ENCODE measurements around the gene LRRC14B. TPM values are rescaled to one million over a fixed set of nuclear protein-coding genes. Genes with fewer than 3 reads are reported as not detected.
"Not testable (repeated sequence)": the region's sequence is repeated elsewhere in the genome, so short reads cannot be mapped to it uniquely, and the experiment has no call there.

Gene LRRC14B
- total RNA-seq, 2 donors from 2014 or later, result not detected

DNA sequence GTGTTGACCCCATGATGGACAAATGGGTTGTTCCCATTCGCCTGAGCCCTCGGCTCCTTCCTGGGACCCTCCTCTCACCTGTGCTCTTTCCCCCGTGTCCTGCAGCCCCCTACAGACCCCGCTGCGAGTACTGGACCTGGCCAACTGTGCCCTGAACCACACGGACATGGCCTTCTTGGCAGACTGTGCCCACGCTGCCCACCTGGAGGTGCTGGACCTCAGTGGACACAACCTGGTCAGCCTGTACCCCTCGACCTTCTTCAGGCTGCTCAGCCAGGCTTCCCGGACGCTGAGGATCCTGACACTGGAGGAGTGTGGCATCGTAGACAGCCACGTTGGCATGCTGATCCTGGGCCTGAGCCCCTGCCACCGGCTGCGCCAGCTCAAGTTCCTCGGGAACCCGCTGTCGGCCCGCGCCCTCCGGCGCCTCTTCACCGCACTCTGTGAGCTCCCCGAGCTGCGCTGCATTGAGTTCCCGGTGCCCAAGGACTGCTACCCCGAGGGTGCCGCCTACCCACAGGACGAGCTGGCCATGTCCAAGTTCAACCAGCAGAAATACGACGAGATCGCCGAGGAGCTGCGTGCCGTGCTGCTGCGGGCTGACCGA, 3.4 kb downstream of the LRRC14B start:
- Histone ChIP-seq H3K36me3 (no peaks in the 10 kb centered on the region), H3K4me1 (ENCODE audit: control insufficient read depth in 1 of 2, low read depth in 2 of 2) (peaks cover 4 to 18% of the 10 kb centered on the region in 2 donors), H3K27ac (no peak overlapping the region), H3K27me3 (replicated peaks; ENCODE audit: insufficient read depth) (no peaks in the 10 kb centered on the region), H3K9me3 (no peaks in the 10 kb centered on the region), H3K4me3 (no peak overlapping the region)
- TF ChIP-seq, protein P1, sequence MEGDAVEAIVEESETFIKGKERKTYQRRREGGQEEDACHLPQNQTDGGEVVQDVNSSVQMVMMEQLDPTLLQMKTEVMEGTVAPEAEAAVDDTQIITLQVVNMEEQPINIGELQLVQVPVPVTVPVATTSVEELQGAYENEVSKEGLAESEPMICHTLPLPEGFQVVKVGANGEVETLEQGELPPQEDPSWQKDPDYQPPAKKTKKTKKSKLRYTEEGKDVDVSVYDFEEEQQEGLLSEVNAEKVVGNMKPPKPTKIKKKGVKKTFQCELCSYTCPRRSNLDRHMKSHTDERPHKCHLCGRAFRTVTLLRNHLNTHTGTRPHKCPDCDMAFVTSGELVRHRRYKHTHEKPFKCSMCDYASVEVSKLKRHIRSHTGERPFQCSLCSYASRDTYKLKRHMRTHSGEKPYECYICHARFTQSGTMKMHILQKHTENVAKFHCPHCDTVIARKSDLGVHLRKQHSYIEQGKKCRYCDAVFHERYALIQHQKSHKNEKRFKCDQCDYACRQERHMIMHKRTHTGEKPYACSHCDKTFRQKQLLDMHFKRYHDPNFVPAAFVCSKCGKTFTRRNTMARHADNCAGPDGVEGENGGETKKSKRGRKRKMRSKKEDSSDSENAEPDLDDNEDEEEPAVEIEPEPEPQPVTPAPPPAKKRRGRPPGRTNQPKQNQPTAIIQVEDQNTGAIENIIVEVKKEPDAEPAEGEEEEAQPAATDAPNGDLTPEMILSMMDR (IDR thresholded peaks at IDR 0.05), result no peak
- ATAC-seq (ENCODE audit: insufficient number of reproducible peaks, low FRiP score, low read depth), result no peak
- no peak for DNase-seq (ENCODE audit: low spot score)

DNA sequence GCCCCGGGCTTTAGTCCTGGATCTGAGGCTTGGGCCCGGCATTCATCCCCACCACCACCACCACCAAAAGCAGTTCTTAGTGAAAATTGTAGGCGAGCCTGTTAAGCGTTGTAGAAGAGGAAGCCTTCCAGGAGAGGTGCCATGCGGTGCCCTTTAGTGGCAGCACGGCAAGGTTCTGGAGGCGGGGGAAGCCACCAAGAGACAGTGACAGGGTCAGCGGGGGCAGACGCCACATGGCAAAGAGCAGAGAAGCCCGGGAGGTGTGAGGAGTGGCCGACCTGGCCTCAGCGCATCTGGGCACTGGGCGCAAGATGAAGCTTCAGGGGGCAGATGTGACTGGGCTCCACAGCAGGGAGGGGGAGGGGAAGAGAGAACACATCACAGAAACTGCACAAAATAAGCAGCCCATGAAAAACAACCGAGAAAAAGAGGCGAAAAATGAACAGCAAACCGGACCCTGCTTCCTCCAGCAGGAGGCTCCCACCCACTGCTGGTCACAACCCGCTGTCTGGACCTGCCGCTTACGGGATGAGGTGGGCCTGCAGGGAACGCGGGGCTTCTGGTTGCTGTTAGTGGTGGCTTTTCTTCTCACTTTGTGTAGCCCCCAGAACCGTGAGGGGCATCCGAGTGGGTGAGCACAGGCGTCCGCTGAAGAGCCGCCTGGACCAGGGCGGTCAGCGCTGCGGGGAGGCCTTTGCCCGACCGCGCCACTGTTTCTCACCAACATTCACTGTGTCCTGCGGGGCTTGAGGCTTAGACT, 4.3 kb downstream of the LRRC14B start:
- no peak overlapping the region for H3K4me3 ChIP-seq
- no peak for ATAC-seq (ENCODE audit: insufficient number of reproducible peaks, low FRiP score, low read depth)
- DNase-seq (ENCODE audit: low spot score), result no peak
- H3K36me3 ChIP-seq, result no peaks in the 10 kb centered on the region
- TF ChIP-seq, protein P1 (IDR thresholded peaks at IDR 0.05), result no peak
- H3K4me1 ChIP-seq (ENCODE audit: control insufficient read depth in 1 of 2, low read depth in 2 of 2), result peaks cover 2 to 13% of the 10 kb centered on the region in 2 donors
- no peaks in the 10 kb centered on the region for H3K9me3 ChIP-seq
- no peaks in the 10 kb centered on the region for H3K27me3 ChIP-seq (replicated peaks; ENCODE audit: insufficient read depth)
- H3K27ac ChIP-seq, result no peak overlapping the region

DNA sequence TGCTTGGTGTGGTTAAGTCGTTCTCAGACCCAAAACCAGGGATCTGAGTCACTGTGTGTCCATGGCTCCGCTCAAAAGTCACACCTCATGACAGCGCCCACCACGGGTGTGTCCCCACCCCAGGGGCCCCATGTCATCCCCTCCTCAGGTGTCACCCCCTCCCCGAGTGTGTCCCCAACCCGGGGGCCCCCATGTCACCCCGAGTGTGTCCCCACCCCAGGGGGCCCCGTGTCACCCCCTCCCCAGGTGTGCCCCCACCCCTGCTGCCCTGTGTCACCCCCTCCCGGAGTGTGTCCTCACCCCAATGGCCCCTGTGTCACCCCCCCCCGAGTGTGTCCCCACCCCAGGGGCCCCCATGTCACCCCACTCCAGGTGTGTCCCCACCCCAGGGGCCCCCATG, 5.1 kb downstream of the LRRC14B start:
- Histone ChIP-seq H3K4me1 (ENCODE audit: control insufficient read depth in 1 of 2, low read depth in 2 of 2) (peaks cover 0 to 5% of the 10 kb centered on the region in 2 donors), H3K27me3 (replicated peaks; ENCODE audit: insufficient read depth) (no peaks in the 10 kb centered on the region), H3K36me3 (no peaks in the 10 kb centered on the region), H3K9me3 (no peaks in the 10 kb centered on the region), H3K4me3 (no peak overlapping the region), H3K27ac (no peak overlapping the region)
- ATAC-seq (ENCODE audit: insufficient number of reproducible peaks, low FRiP score, low read depth), result no peak
- TF ChIP-seq, protein P1 (IDR thresholded peaks at IDR 0.05), result no peak
- DNase-seq (ENCODE audit: low spot score), result no peak

DNA sequence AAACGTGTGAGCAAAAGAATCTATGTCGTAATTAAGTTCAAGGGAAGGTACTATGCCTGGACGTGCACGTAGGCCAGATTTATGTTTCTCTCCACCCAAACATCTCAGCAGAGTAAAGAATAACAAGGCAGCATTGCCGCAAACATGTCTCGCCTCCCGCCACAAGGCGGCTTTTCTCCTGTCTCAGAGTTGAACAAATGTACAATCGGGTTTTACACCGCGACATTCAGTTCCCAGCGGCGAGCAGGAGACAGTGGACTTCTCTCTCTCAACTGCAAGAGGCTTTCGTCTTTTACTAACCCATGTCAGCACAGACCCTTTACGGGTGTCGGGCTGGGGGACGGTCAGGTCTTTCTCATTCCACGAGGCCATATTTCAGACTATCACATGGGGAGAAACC, 5.7 kb downstream of the LRRC14B start:
- TF ChIP-seq, protein P1 (IDR thresholded peaks at IDR 0.05), result peak; percentile 7
- not testable (repeated sequence) for DNase-seq (ENCODE audit: low spot score); H3K4me1 ChIP-seq (ENCODE audit: control insufficient read depth in 1 of 2, low read depth in 2 of 2)

DNA sequence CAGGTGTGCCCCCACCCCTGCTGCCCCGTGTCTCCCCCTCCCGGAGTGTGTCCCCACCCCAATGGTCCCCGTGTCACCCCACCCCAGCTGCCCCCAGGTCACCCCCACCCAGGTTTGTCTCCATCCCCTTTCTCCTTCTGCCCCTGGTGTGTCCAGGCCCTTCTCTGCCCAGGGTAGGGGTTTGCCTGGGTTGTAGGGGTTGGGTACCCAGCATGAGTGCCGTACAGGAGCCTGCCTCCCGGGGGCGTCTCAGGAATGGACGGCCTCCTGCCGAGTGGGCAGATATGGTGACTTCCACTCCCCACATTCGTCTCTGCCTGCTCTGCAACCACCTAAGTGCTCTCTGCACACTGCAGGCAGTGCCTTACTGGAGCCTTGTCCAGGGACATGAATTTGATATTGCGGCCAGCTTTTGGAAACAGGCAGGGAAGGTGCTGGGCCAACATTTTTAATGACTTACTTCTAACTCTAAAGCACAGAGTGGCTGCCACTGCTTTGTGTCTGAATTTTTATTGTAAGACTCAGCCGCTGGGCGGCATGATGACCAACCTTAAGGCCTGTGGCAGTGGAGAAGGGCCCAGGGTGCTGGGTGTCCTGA, 6.7 kb downstream of the LRRC14B start:
- DNase-seq (ENCODE audit: low spot score) (no peak), ATAC-seq (ENCODE audit: insufficient number of reproducible peaks, low FRiP score, low read depth) (no peak)
- H3K4me1 ChIP-seq (ENCODE audit: control insufficient read depth in 1 of 2, low read depth in 2 of 2), result no peaks in the 10 kb centered on the region
- H3K27ac ChIP-seq, result no peak overlapping the region
- no peak overlapping the region for H3K4me3 ChIP-seq
- TF ChIP-seq, protein P1 (IDR thresholded peaks at IDR 0.05), result no peak
- no peaks in the 10 kb centered on the region for H3K36me3 ChIP-seq
- H3K27me3 ChIP-seq (replicated peaks; ENCODE audit: insufficient read depth), result no peaks in the 10 kb centered on the region
- H3K9me3 ChIP-seq, result no peaks in the 10 kb centered on the region

More for the DNA sequence above, 5.7 kb downstream of the LRRC14B start:
- H3K27me3 ChIP-seq (replicated peaks; ENCODE audit: insufficient read depth); H3K9me3 ChIP-seq; ATAC-seq (ENCODE audit: insufficient number of reproducible peaks, low FRiP score, low read depth); H3K36me3 ChIP-seq; H3K4me3 ChIP-seq; H3K27ac ChIP-seq: not testable (repeated sequence)

Data from thoracic aorta (tissue), 2 donors.